ENCODE measurements around the gene HS3ST2. TPM values are rescaled to one million over a fixed set of nuclear protein-coding genes. Genes with fewer than 3 reads are reported as not detected.

Gene HS3ST2
- total RNA-seq, 1 donor from 2014 or later: 0.38 TPM

DNA sequence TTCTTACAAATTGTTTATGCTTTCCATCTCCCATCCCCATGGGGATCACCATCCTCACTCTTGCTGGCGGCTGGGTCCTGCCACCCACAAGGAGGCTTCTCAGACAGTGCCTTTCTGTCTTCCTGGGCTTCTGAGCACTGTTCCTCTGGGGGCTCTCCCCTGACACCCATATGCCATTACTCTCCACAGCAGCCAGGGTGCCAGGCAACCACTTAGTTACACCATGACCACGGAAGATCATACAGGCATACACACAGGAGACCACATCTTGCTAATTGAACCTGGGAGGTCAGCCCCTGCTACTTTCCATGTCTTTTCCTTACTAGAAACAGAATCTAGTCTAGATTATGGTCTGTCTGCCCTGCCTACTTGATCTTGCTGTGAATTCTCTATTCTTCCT lies 27.7 kb upstream of the HS3ST2 start:
- DNase-seq: no peak
- intact Hi-C loops (cut with micrococcal nuclease): no loop called here
- no peaks in the 10 kb centered on the region for H3K36me3 ChIP-seq
- H3K27me3 ChIP-seq (ENCODE audit: low read depth): peaks cover 19% of the 10 kb centered on the region
- H3K4me3 ChIP-seq: no peak overlapping the region
- no peaks in the 10 kb centered on the region for H3K9me3 ChIP-seq (replicated peaks)
- H3K4me1 ChIP-seq: no peaks in the 10 kb centered on the region
- H3K27ac ChIP-seq (replicated peaks): no peak overlapping the region
- TF ChIP-seq, protein P1, sequence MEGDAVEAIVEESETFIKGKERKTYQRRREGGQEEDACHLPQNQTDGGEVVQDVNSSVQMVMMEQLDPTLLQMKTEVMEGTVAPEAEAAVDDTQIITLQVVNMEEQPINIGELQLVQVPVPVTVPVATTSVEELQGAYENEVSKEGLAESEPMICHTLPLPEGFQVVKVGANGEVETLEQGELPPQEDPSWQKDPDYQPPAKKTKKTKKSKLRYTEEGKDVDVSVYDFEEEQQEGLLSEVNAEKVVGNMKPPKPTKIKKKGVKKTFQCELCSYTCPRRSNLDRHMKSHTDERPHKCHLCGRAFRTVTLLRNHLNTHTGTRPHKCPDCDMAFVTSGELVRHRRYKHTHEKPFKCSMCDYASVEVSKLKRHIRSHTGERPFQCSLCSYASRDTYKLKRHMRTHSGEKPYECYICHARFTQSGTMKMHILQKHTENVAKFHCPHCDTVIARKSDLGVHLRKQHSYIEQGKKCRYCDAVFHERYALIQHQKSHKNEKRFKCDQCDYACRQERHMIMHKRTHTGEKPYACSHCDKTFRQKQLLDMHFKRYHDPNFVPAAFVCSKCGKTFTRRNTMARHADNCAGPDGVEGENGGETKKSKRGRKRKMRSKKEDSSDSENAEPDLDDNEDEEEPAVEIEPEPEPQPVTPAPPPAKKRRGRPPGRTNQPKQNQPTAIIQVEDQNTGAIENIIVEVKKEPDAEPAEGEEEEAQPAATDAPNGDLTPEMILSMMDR (IDR thresholded peaks at IDR 0.05; ENCODE audit: borderline replicate concordance): no peak

DNA sequence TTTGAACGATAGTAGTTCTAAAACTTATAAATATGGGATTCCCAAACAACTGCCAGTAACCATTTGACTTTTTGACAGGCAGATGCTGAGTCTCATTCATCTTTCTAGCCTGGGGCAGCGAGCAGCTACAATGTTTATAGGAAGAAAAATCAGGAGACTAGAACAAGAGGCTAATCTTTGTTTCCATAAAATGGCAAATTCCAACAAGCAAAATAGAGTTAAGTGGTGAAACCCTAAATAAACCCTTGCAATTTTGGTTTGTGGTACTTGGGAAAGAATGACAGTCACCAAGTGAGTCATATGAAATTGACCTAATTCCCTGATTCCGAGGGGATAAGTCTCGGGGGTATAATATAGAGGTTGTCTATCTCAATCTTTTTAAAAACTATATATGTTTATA lies 27.3 kb upstream of the HS3ST2 start:
- intact Hi-C loops (cut with micrococcal nuclease): no loop called here
- DNase-seq: no peak
- Histone ChIP-seq H3K27me3 (ENCODE audit: low read depth) (peaks cover 19% of the 10 kb centered on the region), H3K9me3 (replicated peaks) (no peaks in the 10 kb centered on the region), H3K4me1 (no peaks in the 10 kb centered on the region), H3K4me3 (no peak overlapping the region), H3K27ac (replicated peaks) (no peak overlapping the region), H3K36me3 (no peaks in the 10 kb centered on the region)
- TF ChIP-seq, protein P1 (IDR thresholded peaks at IDR 0.05; ENCODE audit: borderline replicate concordance): no peak

DNA sequence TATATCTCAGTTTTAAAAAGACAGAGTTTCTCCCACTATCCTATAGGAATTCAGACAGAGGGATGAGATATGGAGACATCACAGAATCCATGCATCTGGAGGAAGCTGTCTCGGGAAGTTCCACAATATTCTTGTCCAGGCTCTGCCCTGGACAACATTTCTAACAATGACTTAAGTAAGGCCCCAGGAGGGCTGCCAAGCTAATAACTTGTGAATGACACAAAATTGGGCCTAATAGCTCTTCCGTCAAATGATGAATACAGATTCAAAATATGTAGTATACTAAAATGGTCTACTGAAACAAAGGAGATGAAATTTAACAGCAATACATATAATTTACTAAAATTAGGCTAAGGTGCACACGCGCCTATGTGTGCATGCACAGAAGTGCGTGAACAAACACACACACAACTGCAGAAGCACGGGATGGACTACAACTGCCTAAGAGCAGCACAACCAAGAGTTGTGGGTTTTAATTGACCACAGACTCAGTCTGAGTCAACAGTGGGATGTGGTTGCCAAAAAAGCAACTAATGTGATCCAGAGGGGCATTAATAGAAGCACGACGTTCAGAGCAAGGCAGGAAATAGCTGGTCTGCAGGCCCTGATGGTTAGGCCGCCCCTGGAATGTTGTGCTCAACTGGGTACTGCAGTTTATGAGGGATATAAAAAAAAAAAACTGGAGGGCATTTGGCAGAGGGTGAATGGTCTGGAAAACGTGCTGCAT lies 26.3 kb upstream of the HS3ST2 start:
- intact Hi-C loops (cut with micrococcal nuclease): no loop called here

DNA sequence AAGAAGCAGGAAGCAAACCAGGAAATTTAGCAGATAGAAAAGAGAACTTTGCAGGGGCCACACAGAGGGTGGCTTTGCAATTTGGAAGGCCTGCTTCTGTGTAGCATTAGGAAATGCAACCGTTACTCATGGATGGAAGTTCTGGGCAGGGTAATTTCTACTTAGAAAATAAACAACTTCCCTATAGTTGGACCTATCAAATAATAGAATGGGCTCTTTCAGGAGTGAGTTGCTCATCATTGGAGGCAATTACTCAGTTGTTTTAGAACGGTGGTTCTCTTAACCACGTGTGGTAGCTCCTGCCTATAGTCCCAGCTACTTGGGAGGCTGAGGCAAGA lies 25.8 kb upstream of the HS3ST2 start:
- Histone ChIP-seq H3K4me3 (no peak overlapping the region), H3K4me1 (no peaks in the 10 kb centered on the region), H3K27ac (replicated peaks) (no peak overlapping the region), H3K27me3 (ENCODE audit: low read depth) (peaks cover 19% of the 10 kb centered on the region), H3K9me3 (replicated peaks) (no peaks in the 10 kb centered on the region), H3K36me3 (no peaks in the 10 kb centered on the region)
- intact Hi-C loops (cut with micrococcal nuclease): no loop called here
- DNase-seq: no peak
- TF ChIP-seq, protein P1 (IDR thresholded peaks at IDR 0.05; ENCODE audit: borderline replicate concordance): no peak

More for the DNA sequence above, 26.3 kb upstream of the HS3ST2 start:
- TF ChIP-seq, protein P1 (IDR thresholded peaks at IDR 0.05; ENCODE audit: borderline replicate concordance): no peak
- H3K27me3 ChIP-seq (ENCODE audit: low read depth): peaks cover 19% of the 10 kb centered on the region
- no peak overlapping the region for H3K27ac ChIP-seq (replicated peaks)
- no peaks in the 10 kb centered on the region for H3K9me3 ChIP-seq (replicated peaks)
- H3K4me1 ChIP-seq: no peaks in the 10 kb centered on the region
- no peak overlapping the region for H3K4me3 ChIP-seq
- H3K36me3 ChIP-seq: no peaks in the 10 kb centered on the region
- no peak for DNase-seq

DNA sequence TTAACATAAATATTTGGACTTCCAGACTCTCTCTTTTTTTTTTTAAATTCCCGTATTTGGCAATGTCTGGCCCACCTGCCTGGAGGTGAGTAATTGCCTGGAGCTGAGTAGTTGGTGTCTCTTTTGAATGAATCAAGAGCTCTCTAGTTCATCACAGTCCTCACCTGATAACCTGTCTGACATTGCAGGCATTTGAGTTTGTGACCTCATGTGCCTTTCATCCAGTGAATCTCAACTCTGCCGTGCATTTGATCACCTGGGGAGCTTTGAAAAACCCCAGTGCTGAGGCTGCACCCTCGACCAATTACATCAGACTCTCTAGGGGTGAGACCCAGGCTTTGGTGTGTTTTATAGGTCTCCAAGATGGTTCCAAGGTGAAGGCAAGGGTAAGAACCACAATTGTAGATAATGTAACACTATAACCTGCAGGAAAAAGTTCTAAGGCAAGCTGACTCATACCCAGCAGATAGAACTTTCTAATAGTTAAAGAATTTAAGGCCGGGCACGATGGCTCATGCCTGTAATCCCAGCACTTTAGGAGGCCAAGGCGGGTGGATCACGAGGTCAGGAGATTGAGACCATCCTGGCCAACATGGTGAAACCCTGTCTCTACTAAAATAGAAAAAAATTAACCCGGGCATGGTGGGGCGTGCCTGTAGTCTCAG lies 24.5 kb upstream of the HS3ST2 start:
- Histone ChIP-seq H3K4me1 (no peaks in the 10 kb centered on the region), H3K27me3 (ENCODE audit: low read depth) (peaks cover 19% of the 10 kb centered on the region), H3K27ac (replicated peaks) (no peak overlapping the region), H3K4me3 (no peak overlapping the region), H3K9me3 (replicated peaks) (peaks cover 11% of the 10 kb centered on the region), H3K36me3 (no peaks in the 10 kb centered on the region)
- intact Hi-C loops (cut with micrococcal nuclease): no loop called here
- no peak for DNase-seq
- TF ChIP-seq, protein P1 (IDR thresholded peaks at IDR 0.05; ENCODE audit: borderline replicate concordance): no peak
